Skin epidermis (tissue), 12 donors: ENCODE results near the gene DNAI4.

Experiments
- H3K27ac ChIP-seq, 21 experiments: fragments of 200-600 bp; sonication (generic) in 11 of 21; one replicate each; pipeline ENCODE4 v1.5.0; 2020; ENCODE audit warnings: mild to moderate bottlenecking in 3 of 21, inconsistent platforms in 2 of 21, moderate library complexity in 2 of 21
- H3K4me3 ChIP-seq, 7 experiments: fragments of 200-600 bp; sonication (generic) in 2 of 7; one replicate each; pipeline ENCODE4 v1.5.0; 2020; ENCODE audit warnings: inconsistent platforms in 2 of 7, mild to moderate bottlenecking in 2 of 7, moderate library complexity in 1 of 7

DNAI4 gene

GRCh38 chr1:66774438-66774837 lies 150.2 kb downstream of the DNAI4 start:
- no peak overlapping the region for H3K4me3 ChIP-seq
- no peak overlapping the region for H3K27ac ChIP-seq

GRCh38 chr1:66773227-66773626 lies 151.4 kb downstream of the DNAI4 start:
- no peak overlapping the region for H3K27ac ChIP-seq
- H3K4me3 ChIP-seq, result no peak overlapping the region

GRCh38 chr1:66770694-66771093 lies 154.0 kb downstream of the DNAI4 start:
- Histone ChIP-seq H3K27ac (no peak overlapping the region), H3K4me3 (no peak overlapping the region)

GRCh38 chr1:66770240-66770639 lies 154.4 kb downstream of the DNAI4 start:
- no peak overlapping the region for H3K4me3 ChIP-seq
- H3K27ac ChIP-seq, result no peak overlapping the region

GRCh38 chr1:66769512-66770229 lies 155.0 kb downstream of the DNAI4 start:
- Histone ChIP-seq H3K27ac (no peak overlapping the region), H3K4me3 (no peak overlapping the region)

- no peak overlapping the region for H3K4me3 ChIP-seq
Measured at GRCh38 chr1:66768965-66769364, 155.7 kb downstream of the DNAI4 start.

GRCh38 chr1:66767626-66768025 lies 157.0 kb downstream of the DNAI4 start:
- no peak overlapping the region for H3K4me3 ChIP-seq
- no peak overlapping the region for H3K27ac ChIP-seq

More at GRCh38 chr1:66768965-66769364, 155.7 kb downstream of the DNAI4 start:
- no peak overlapping the region for H3K27ac ChIP-seq

- H3K27ac ChIP-seq, result no peak overlapping the region
- H3K4me3 ChIP-seq, result no peak overlapping the region
Measured at GRCh38 chr1:66764994-66765578, 159.6 kb downstream of the DNAI4 start.
